GM21737 (cell line): Measurements from ENCODE around the gene ALPK3.

ENCODE experiments used
- ATAC-seq: cut with Tn5 transposase; IDR thresholded peaks from one replicate; pipeline ENCODE4 v1.9.1; 2021; ENCODE audit warnings: mild to moderate bottlenecking, moderate library complexity; ENCODE audit not compliant: unreplicated experiment

The ALPK3 gene

GRCh38 chr15:84816694-84817465, at the start of gene ALPK3:
Gene ALPK3 (plus strand): TSS chr15:84817356. CDS start chr15:84817453, 97 bp downstream.
- no peak for ATAC-seq

GRCh38 chr15:84772031-84772430, 45.1 kb upstream of the ALPK3 start:
- no peak for ATAC-seq

GRCh38 chr15:84772467-84772866, 44.7 kb upstream of the ALPK3 start:
- no peak for ATAC-seq

GRCh38 chr15:84773716-84774115, 43.4 kb upstream of the ALPK3 start:
- no peak for ATAC-seq

- ATAC-seq: no peak
These were observed 41.2 kb upstream of the ALPK3 start for GRCh38 chr15:84775867-84776449.

GRCh38 chr15:84778194-84778593, 39.0 kb upstream of the ALPK3 start:
- ATAC-seq: no peak

- no peak for ATAC-seq
These were observed 36.7 kb upstream of the ALPK3 start for GRCh38 chr15:84780492-84780891.

- ATAC-seq: no peak
These were observed 35.7 kb upstream of the ALPK3 start for GRCh38 chr15:84781495-84781894.

- ATAC-seq: no peak
These were observed 34.8 kb upstream of the ALPK3 start for GRCh38 chr15:84782346-84782745.

- ATAC-seq: no peak
These were observed 33.5 kb upstream of the ALPK3 start for GRCh38 chr15:84783493-84784251.

DNA sequence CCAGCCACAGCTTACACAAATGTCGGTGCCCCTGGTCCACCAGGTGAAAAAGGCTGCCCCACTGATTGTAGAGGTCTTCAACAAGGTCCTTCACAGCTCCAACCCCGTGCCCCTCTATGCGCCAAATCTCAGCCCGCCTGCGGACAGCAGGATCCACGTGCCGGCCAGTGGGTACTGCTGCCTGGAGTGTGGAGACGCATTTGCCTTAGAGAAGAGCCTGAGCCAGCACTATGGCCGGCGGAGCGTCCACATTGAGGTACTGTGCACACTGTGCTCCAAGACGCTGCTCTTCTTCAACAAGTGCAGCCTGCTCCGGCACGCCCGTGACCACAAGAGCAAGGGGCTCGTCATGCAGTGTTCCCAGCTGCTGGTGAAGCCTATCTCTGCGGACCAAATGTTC, 32.9 kb upstream of the ALPK3 start:
- no peak for ATAC-seq

DNA sequence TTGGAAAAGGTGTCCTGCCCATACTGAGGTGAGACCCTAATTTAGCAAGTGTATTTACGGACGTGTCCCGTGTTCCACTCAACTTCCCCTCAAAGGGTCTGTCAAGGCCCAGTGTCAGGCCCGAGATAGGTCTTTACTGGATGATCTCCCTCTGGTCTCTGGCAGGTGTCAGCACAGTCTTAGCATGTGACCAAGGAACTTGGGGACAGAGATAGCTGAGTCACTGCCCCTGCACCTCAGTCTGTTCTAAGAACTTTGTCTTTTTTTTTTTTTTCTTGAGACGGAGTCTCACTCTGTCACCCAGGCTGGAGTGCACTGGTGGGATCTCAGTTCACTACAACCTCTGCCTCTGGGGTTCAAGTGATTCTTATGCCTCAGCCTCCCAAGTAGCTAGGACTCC, 32.1 kb upstream of the ALPK3 start:
- no peak for ATAC-seq

DNA sequence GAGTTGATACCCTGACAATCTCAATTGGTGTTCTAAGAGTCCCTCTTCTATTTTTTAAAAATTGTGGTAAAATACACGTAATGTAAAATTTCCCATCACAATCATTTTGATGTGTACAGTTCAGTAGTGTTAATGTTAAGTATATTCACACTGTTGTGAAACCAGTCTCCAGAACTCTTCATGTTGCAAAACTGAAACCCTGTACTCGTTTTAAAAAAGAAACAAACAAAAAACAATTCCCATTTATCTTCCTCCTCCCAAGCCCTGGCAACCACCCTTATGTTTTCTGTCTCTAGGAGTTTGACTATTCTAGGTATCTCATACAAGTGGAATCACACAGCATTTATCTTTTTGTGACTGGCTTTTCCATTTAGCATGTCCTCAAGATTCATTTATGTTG, 28.7 kb upstream of the ALPK3 start:
- ATAC-seq: no peak

DNA sequence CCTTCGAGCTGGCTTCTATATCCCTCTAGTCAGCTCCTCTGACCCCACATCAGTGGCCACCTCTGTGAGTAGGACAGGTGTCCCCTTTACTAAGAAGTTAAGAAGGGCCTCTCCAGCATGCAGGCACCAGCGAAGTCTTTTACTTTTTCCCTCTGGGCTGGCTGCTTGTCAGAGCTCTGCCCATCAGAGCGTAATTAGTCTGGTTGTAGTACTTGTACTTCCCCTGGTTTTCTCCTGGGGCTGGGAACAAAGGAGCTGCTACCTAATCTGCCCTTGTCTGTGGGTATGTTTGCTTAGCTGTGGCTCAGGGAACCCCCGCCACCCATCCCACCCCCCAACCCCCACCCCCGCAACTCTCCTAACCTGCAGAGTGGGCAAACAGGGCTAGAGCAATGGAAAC, 27.4 kb upstream of the ALPK3 start:
- ATAC-seq: no peak

DNA sequence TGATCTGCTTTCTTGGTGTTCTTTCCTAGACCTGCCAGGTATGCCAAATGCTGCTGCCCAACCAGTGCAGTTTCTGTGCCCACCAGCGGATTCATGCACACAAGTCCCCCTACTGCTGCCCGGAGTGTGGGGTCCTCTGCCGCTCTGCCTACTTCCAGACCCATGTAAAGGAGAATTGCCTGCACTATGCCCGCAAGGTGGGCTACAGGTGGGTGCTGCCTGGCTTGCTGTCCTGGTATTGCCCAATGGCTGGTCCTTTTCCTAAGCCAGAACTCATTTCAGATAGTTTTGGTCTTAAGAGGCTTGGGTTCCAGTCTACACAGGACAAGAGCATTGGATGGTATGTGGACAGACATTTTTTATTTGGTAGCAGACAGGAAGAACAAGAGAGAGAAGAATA, 26.5 kb upstream of the ALPK3 start:
- no peak for ATAC-seq

DNA sequence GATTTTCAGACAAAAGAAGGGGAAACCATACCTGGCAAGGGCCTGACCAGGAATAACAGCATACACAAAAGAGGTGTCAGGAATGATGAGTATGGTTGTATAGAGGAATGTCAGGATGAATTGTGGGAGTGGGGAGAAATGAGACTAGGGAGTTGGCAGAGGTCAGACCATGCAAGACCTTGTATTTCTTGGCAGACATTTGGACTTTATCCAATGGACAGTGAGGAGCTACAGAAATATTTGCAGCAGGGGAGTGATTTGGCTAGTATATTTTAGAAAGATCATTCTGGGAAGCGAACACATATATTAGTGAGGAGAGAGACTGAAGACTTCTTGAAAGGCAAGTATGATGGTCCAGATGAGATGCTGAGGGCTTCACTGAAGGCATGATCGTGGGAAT, 25.4 kb upstream of the ALPK3 start:
- ATAC-seq: no peak

DNA sequence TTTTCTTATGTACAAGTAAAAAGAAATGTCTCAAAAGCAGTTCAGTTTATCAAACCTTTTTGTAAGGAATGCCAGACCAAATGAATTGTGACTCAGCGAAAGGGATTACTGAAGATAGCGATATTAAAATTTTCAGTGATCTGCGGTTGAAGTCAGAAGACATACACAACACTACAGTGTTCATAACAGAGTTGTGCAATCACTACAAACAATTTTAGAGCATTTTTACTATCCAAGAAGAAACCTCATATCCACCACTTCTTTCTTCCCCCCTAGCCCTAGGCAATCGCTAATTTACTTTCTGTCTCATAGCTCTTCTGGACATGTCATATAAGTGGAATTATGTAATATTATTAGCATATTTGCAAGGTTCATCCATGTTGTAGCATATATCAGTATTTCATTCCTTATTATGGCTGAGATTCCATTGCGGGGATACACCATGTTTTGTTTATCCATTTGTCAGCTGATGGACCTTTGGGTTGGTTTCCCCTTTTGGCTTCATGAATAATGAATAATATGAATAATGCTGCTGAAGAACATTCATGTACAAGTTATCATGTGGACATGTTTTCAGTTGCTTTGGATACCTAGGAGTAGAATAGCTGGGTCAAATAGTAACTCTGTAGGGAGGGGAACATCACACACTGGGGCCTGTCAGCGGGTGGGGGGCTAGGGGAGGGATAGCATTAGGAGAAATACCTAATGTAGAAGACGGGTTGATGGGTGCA, 23.6 kb upstream of the ALPK3 start:
- no peak for ATAC-seq

GRCh38 chr15:84794162-84794547, 23.0 kb upstream of the ALPK3 start:
- no peak for ATAC-seq

DNA sequence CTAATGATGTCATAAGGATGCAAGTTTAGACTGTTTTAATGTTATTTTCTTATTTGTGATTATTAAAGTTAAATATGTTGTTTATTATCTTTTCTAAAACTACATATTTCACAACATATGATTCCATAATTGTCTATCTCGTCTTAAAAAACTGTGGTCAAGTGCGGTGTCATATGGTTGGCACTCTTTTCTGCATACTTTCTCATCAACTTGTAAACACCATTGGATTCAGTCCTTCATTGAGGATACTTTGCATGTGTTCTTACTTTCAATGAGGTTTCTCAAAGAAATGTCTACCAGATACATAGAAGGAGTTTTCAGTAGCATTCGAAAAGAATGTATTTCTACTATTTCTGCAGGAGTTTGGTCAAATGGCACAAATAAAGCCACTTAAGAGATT, 22.0 kb upstream of the ALPK3 start:
- ATAC-seq: no peak

GRCh38 chr15:84797212-84797611, 19.9 kb upstream of the ALPK3 start:
- no peak for ATAC-seq

DNA sequence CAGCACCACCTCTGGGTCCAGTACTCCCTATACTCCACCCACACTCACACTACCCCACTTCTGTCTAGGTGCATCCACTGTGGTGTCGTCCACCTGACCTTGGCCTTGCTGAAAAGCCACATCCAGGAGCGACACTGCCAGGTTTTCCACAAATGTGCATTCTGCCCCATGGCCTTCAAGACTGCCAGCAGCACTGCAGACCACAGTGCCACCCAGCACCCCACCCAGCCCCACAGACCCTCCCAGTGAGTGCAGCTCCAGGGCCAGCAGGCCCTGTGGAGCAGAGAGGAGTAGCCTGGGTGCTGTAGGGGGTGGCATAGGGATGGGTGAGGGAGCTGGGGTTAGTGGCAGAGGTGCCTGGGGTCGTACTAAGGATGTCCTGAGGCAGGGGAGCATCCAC, 19.4 kb upstream of the ALPK3 start:
- no peak for ATAC-seq
